K562 (cell line): ENCODE measurements around the gene BEND6. TPM values are rescaled to one million over a fixed set of nuclear protein-coding genes. Genes with fewer than 3 reads are reported as not detected.

Experiments
- ATAC-seq: fragments of 200-7000 bp; cut with Tn5 transposase; 3 replicates; pipeline ENCODE4 v1.9.1; 2020; ENCODE audit warnings: moderate library complexity
- BruUV-seq: library from RNA; stranded (reverse); fragments of 400-500 nt; replicated peaks from 2 replicates; lab custom pipeline; 2021; lab: Mats Ljungman, UMichigan
- CTCF ChIA-PET: fragments of 300-600 bp; formaldehyde crosslinking; extraction: SDS; loops from one replicate; lab custom pipeline; 2021; ENCODE audit warnings: low intra/inter-chr PET ratio; lab: Yijun Ruan, JAX
- POLR2A ChIA-PET: fragments of 300-600, 350-650 bp; sonication (Branson Sonifier 250); formaldehyde crosslinking; extraction: SDS; loops from one replicate; lab custom pipeline; 2021; ENCODE audit warnings: antibody characterized with exemption, inconsistent platforms; lab: Yijun Ruan, JAX
- DNase-seq, 4 experiments: peaks; one replicate each; pipeline versions ENCODE4 v3.0.0 to v3.0.0-alpha.2; 2011 to 2018; ENCODE audit warnings: low spot score in 3 of 4, mixed read lengths in 3 of 4; ENCODE audit errors: extremely low read depth in 1 of 4
- FAIRE-seq: peaks from 2 replicates; lab custom pipeline; 2011; peaks lifted over from hg19 to GRCh38; lab: Jason Lieb, UNC
- H2AFZ ChIP-seq: 2 replicates; pipeline ENCODE4 v1.6.0; 2011; ENCODE audit warnings: low read depth, low read length, control low read depth, inconsistent platforms
- H3K27ac ChIP-seq: fragments of 200-600 bp; 3 replicates; pipeline ENCODE4 v1.8.0; 2011; ENCODE audit warnings: low read depth, mild to moderate bottlenecking, control low read depth, inconsistent platforms, low read length, moderate library complexity, mixed read lengths; ENCODE audit errors: extremely low read depth
- H3K27me3 ChIP-seq, 2 experiments: fragments of 300-600 bp in 1 of 2; 2 replicates in 1 of 2; 3 replicates in 1 of 2; pipeline versions ENCODE4 v1.6.0 to v1.8.0; 2011; ENCODE audit warnings: inconsistent platforms in 2 of 2, low read length in 2 of 2, mild to moderate bottlenecking in 1 of 2, mixed read lengths in 1 of 2, moderate library complexity in 1 of 2; ENCODE audit not compliant: control insufficient read depth in 2 of 2, insufficient read depth in 2 of 2
- H3K36me3 ChIP-seq: fragments of 300-600 bp; 3 replicates; pipeline ENCODE4 v1.8.0; 2011; ENCODE audit warnings: mild to moderate bottlenecking, low read length, inconsistent platforms; ENCODE audit not compliant: control insufficient read depth, insufficient read depth
- H3K4me1 ChIP-seq, 2 experiments: fragments of 200-600 bp in 1 of 2; replicated peaks in 1 of 2; 2 replicates in 1 of 2; 3 replicates in 1 of 2; pipeline versions ENCODE4 v1.5.1 to v1.8.0; 2011; ENCODE audit warnings: inconsistent platforms in 2 of 2, low read length in 2 of 2, mild to moderate bottlenecking in 1 of 2, mixed read lengths in 1 of 2, moderate library complexity in 1 of 2; ENCODE audit not compliant: control insufficient read depth in 2 of 2, insufficient read depth in 2 of 2
- H3K4me2 ChIP-seq: 2 replicates; pipeline ENCODE4 v1.6.1; 2011; ENCODE audit warnings: low read length, control low read depth, inconsistent platforms, mixed read lengths; ENCODE audit not compliant: insufficient read depth
- H3K4me3 ChIP-seq: fragments of 200-600 bp; sonication (generic), shearing (Covaris generic); 2 replicates; pipeline ENCODE4 v1.5.1; 2016; ENCODE audit warnings: control low read depth, inconsistent platforms
- H3K79me2 ChIP-seq: fragments of 200-600 bp; 3 replicates; pipeline ENCODE4 v1.8.0; 2011; ENCODE audit warnings: low read length, inconsistent platforms; ENCODE audit not compliant: control insufficient read depth, insufficient read depth
- H3K9ac ChIP-seq, 2 experiments: 2 replicates each; pipeline versions ENCODE4 v1.6.0 to v1.6.1; 2011; ENCODE audit warnings: low read depth in 2 of 2, low read length in 2 of 2, control low read depth in 1 of 2, inconsistent platforms in 1 of 2, mild to moderate bottlenecking in 1 of 2, mixed read lengths in 1 of 2; ENCODE audit not compliant: insufficient read depth in 1 of 2
- H3K9me1 ChIP-seq: one replicate; pipeline ENCODE4 v1.6.0; 2011; ENCODE audit warnings: inconsistent platforms, mild to moderate bottlenecking, low read length, moderate library complexity; ENCODE audit not compliant: control insufficient read depth, insufficient read depth
- H3K9me3 ChIP-seq: replicated peaks from 2 replicates; pipeline ENCODE4 v1.5.1; 2011; ENCODE audit warnings: low read depth, low read length, inconsistent platforms; ENCODE audit not compliant: control insufficient read depth, insufficient read depth
- H4K20me1 ChIP-seq: replicated peaks from 2 replicates; pipeline ENCODE4 v1.6.1; 2011; ENCODE audit warnings: low read length, inconsistent platforms, mixed read lengths; ENCODE audit not compliant: control insufficient read depth, insufficient read depth
- BDP1 ChIP-seq: IDR thresholded peaks from 3 replicates; pipeline ENCODE4 v1.6.1; 2011; ENCODE audit not compliant: insufficient read length, insufficient read depth
- CLOCK ChIP-seq: fragments of 250-450 bp; sonication (Bioruptor Pico); IDR thresholded peaks from 2 replicates; pipeline ENCODE4 v1.4.0; 2020; ENCODE audit warnings: mild to moderate bottlenecking, moderate library complexity, borderline replicate concordance
- CTCF ChIP-seq, 3 experiments: IDR thresholded peaks in 2 of 3; conservative IDR thresholded peaks in 1 of 3; 2 replicates each; pipeline ENCODE4 v1.5.1; 2011 to 2012; ENCODE audit warnings: low read length in 3 of 3, mild to moderate bottlenecking in 3 of 3, control low read depth in 2 of 3, improper control_type of control experiment in 1 of 3, inconsistent platforms in 1 of 3, low read depth in 1 of 3, mixed read lengths in 1 of 3, moderate library complexity in 1 of 3; ENCODE audit not compliant: insufficient read depth in 2 of 3
- FOXA3 ChIP-seq, 2 experiments: fragments of 450-650 bp in 1 of 2; sonication (generic) in 1 of 2; formaldehyde crosslinking; IDR thresholded peaks in 1 of 2; conservative IDR thresholded peaks in 1 of 2; 2 replicates each; pipeline versions ENCODE4 v1.4.0 to v1.8.0; 2020 to 2022; ENCODE audit warnings: mild to moderate bottlenecking in 2 of 2, missing genetic modification reagents in 1 of 2
- HINFP ChIP-seq: fragments of 450-650 bp; conservative IDR thresholded peaks from 2 replicates; pipeline ENCODE4 v1.6.1; 2016; ENCODE audit warnings: missing genetic modification characterization, low read depth, mild to moderate bottlenecking, control low read depth, missing compliant biosample characterization
- MAFK ChIP-seq: IDR thresholded peaks from 2 replicates; pipeline ENCODE4 v1.6.1; 2011; ENCODE audit warnings: low read length, improper control_type of control experiment
- SREBF1 ChIP-seq: fragments of 150-350 bp; IDR thresholded peaks from 2 replicates; pipeline ENCODE4 v1.6.1; 2014; ENCODE audit warnings: antibody characterized with exemption, low read depth, low read length, borderline replicate concordance
- STAT5A ChIP-seq: IDR thresholded peaks from 2 replicates; pipeline ENCODE4 v1.6.1; 2012; ENCODE audit warnings: low read length, inconsistent platforms, borderline replicate concordance
- TEAD1 ChIP-seq, 2 experiments: fragments of 450-650 bp in 1 of 2; sonication (generic) in 1 of 2; formaldehyde crosslinking; IDR thresholded peaks; 2 replicates each; pipeline versions ENCODE4 v1.4.0 to v1.8.0; 2020 to 2022; ENCODE audit warnings: mild to moderate bottlenecking in 2 of 2, missing genetic modification reagents in 1 of 2
- ZEB2 ChIP-seq: fragments of 450-650 bp; IDR thresholded peaks from 2 replicates; pipeline ENCODE4 v1.6.1; 2016
- ZNF121 ChIP-seq: sonication (generic); formaldehyde crosslinking; conservative IDR thresholded peaks from 2 replicates; pipeline ENCODE4 v1.8.0; 2022; ENCODE audit warnings: missing genetic modification reagents
- ZNF764 ChIP-seq: fragments of 250-450 bp; sonication (Bioruptor Pico); IDR thresholded peaks from 2 replicates; pipeline ENCODE4 v1.4.0; 2020; ENCODE audit warnings: low read depth, mild to moderate bottlenecking, moderate library complexity
- ZNF77 ChIP-seq: fragments of 250-450 bp; sonication (Bioruptor Pico); IDR thresholded peaks from 2 replicates; pipeline ENCODE4 v1.5.0; 2020
- WGBS: fragments of 100-300 bp; shearing (Covaris generic); methylation state at CpG from one replicate; pipeline ENCODE4 v1.1.6; 2016; ENCODE audit warnings: low coverage, mixed read lengths; ENCODE audit not compliant: insufficient coverage; ENCODE audit errors: missing lambda C conversion rate; 5-methylcytosine and 5-hydroxymethylcytosine counted together
- in situ Hi-C: fragments of 300-500 bp; cut with MboI; formaldehyde crosslinking; loops from 4 replicates; pipeline ENCODE4 v1.15.0; 2018; ENCODE audit warnings: inconsistent platforms, mixed read lengths
- intact Hi-C: fragments of 100-400 bp; cut with micrococcal nuclease; formaldehyde crosslinking; loops from 2 replicates; pipeline ENCODE4 v1.14.2; 2022
- polyA plus RNA-seq, 8 experiments: library from polyadenylated mRNA; depleted of rRNA in 4 of 8; stranded (reverse) in 5 of 8; unstranded in 3 of 8; fragments of >200 nt; fragmentation: Nextera tagmentation in 2 of 8; fragmentation: Illumina TruSeq in 1 of 8; extraction: Ambion mirVana in 2 of 8; extraction: Trizol in 1 of 8; gene quantifications; 2 replicates each; pipeline versions ENCODE4 v1.2.1 to v1.2.3, GENCODE V29; 2011 to 2014; ENCODE audit warnings: inconsistent platforms in 1 of 8, missing spikeins in 1 of 8
- total RNA-seq, 7 experiments: library from RNA; depleted of rRNA in 6 of 7; stranded (reverse); fragments of >200 nt in 6 of 7; fragmentation: Illumina TruSeq in 2 of 7; extraction: Trizol in 2 of 7; gene quantifications; 2 replicates each; pipeline versions ENCODE4 v1.2.1 to v1.2.3, GENCODE V29; 2011 to 2021; ENCODE audit warnings: low replicate concordance in 1 of 7

The BEND6 gene
- total and polyA plus RNA-seq, 9 of the 15 experiments (the other 6 are each of a cell fraction or from before 2014, with no cell fraction given): 0.37 to 4.0 (median 1.1) TPM

GRCh38 chr6:56940463-56940862, 14.4 kb upstream of the BEND6 start:
- H3K27ac ChIP-seq: no peak overlapping the region

More at GRCh38 chr6:56940463-56940862, 14.4 kb upstream of the BEND6 start:
- no TSS peak for BruUV-seq
- Histone ChIP-seq H2AFZ (no peak overlapping the region), H3K4me2 (no peak overlapping the region), H4K20me1 (no peaks in the 10 kb centered on the region), H3K27me3 (no peaks in the 10 kb centered on the region), H3K9ac (no peak overlapping the region), H3K79me2 (no peaks in the 10 kb centered on the region), H3K4me3 (no peak overlapping the region), H3K4me1 (peaks cover 0 to 4% of the 10 kb centered on the region in 2 experiments; a peak in 1 of 5 replicates), H3K36me3 (no peaks in the 10 kb centered on the region), H3K9me3 (no peaks in the 10 kb centered on the region), H3K9me1 (no peaks in the 10 kb centered on the region)
- in situ Hi-C loops: no loop called here
- 74% methylated on average over 4 of the region's 5 CpGs for WGBS
- ChIA-PET POLR2A (interaction anchor here (0.5 kb wide), 1 partner anchor 111 kb away, joined by 3 read pairs; no protein-coding TSS in a partner anchor), CTCF (no interaction called here)
- TF ChIP-seq ZEB2 (no peak), FOXA3 (CRISPR knock-in tag; conservative IDR thresholded peaks at IDR 0.05 in 1 of 2, IDR thresholded peaks at IDR 0.05 in 1 of 2) (no peak), ZNF121 (CRISPR knock-in tag) (no peak), STAT5A (no peak), CTCF (IDR thresholded peaks at IDR 0.05 in 2 of 3, conservative IDR thresholded peaks at IDR 0.05 in 1 of 3; ENCODE audit: insufficient read depth in 2 of 3, low read depth in 1 of 3, low read length in 3 of 3) (no peak), ZNF764 (no peak), TEAD1 (CRISPR knock-in tag; IDR thresholded peaks at IDR 0.05) (no peak), SREBF1 (no peak), BDP1 (no peak), HINFP (no peak), ZNF77 (CRISPR knock-in tag) (no peak), MAFK (no peak), CLOCK (no peak)
- FAIRE-seq (no peak), DNase-seq (no peak), ATAC-seq (no peak)
- intact Hi-C loops: no loop called here
